Smooth muscle cell (in vitro differentiated cells): Measurements from ENCODE around the gene ISG20L2. TPM values are rescaled to one million over a fixed set of nuclear protein-coding genes. Genes with fewer than 3 reads are reported as not detected.

Source experiments
- DNase-seq: peaks from one replicate; lab custom pipeline; 2025; ENCODE audit not compliant: unreplicated experiment; lab: John Stamatoyannopoulos, UW
- H2AFZ ChIP-seq: fragments of 200-600 bp; sonication (generic); 2 replicates; pipeline ENCODE4 v1.6.0; 2016; ENCODE audit warnings: antibody characterized with exemption, low read depth, mild to moderate bottlenecking
- H3F3A ChIP-seq: fragments of 200-600 bp; sonication (generic); 2 replicates; pipeline ENCODE4 v1.6.0; 2017; ENCODE audit warnings: antibody characterized with exemption, low read depth
- H3K27ac ChIP-seq: fragments of 200-600 bp; sonication (generic); 2 replicates; pipeline ENCODE4 v1.5.1; 2016; ENCODE audit warnings: low read depth, mild to moderate bottlenecking
- H3K27me3 ChIP-seq: fragments of 200-600 bp; sonication (generic); 2 replicates; pipeline ENCODE4 v1.6.1; 2016; ENCODE audit warnings: low read depth, mild to moderate bottlenecking
- H3K36me3 ChIP-seq: fragments of 200-600 bp; sonication (generic); 2 replicates; pipeline ENCODE4 v1.5.1; 2016; ENCODE audit warnings: low read depth
- H3K4me1 ChIP-seq: fragments of 200-600 bp; sonication (generic); 2 replicates; pipeline ENCODE4 v1.5.1; 2016; ENCODE audit warnings: low read depth
- H3K4me2 ChIP-seq: fragments of 200-600 bp; sonication (generic); 2 replicates; pipeline ENCODE4 v1.6.0; 2016; ENCODE audit warnings: mild to moderate bottlenecking
- H3K4me3 ChIP-seq: fragments of 200-600 bp; sonication (generic); 2 replicates; pipeline ENCODE4 v1.5.1; 2016; ENCODE audit warnings: mild to moderate bottlenecking
- H3K79me2 ChIP-seq: fragments of 200-600 bp; sonication (generic); 2 replicates; pipeline ENCODE4 v1.6.0; 2016; ENCODE audit warnings: low read depth, mild to moderate bottlenecking
- H3K9ac ChIP-seq: fragments of 200-600 bp; sonication (generic); 2 replicates; pipeline ENCODE4 v1.6.0; 2016; ENCODE audit warnings: low read depth
- H3K9me3 ChIP-seq: fragments of 200-600 bp; sonication (generic); replicated peaks from 2 replicates; pipeline ENCODE4 v1.5.1; 2016; ENCODE audit warnings: low read depth
- H4K20me1 ChIP-seq: fragments of 200-600 bp; sonication (generic); 2 replicates; pipeline ENCODE4 v1.6.0; 2016; ENCODE audit warnings: low read depth
- WGBS: methylation state at CpG from one replicate; pipeline ENCODE4 v1.1.7; 2016; ENCODE audit warnings: low lambda C conversion rate; 5-methylcytosine and 5-hydroxymethylcytosine counted together
- polyA plus RNA-seq: library from polyadenylated mRNA; unstranded; fragments of >200 nt; fragmentation: Nextera tagmentation; extraction: Ambion mirVana; gene quantifications from 2 replicates; pipeline ENCODE4 v1.2.1, GENCODE V29; 2016
- total RNA-seq: library from RNA; depleted of rRNA; stranded (reverse); fragments of >200 nt; gene quantifications from 2 replicates; pipeline ENCODE4 v1.2.3, GENCODE V29; 2014
- TF ChIP-seq, protein P1 (sequence below): fragments of 200-600 bp; sonication (generic); IDR thresholded peaks from 2 replicates; pipeline ENCODE4 v1.5.1; 2017; ENCODE audit warnings: borderline replicate concordance, mild to moderate bottlenecking, antibody characterized with exemption; ENCODE audit not compliant: insufficient read depth, poor library complexity, severe bottlenecking

ISG20L2 gene
- total and polyA plus RNA-seq, 2 experiments from 2014 or later, result 13.8 to 17.4 TPM

DNA sequence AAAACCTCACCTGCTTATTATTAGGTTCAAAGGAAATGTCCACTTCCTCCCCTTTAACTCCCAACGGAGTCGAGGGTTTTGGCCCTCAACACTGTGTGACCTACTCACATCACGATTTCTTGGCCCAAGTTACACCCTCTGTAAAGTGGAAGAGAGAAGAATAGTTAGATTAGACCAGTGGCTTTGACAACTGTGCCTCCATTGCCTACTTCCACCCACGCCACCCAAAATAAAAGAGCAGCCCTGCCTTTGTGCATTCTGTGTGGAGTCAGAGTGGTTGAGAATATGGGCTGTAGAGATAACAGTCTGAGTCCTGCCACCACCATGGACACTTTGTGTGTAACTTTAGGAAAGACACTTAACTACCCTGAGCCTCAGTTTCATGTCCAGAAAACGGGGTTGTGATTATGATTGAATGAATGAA lies 27.0 kb upstream of the ISG20L2 start:
- H3K36me3 ChIP-seq, result no peaks in the 10 kb centered on the region
- no peaks in the 10 kb centered on the region for H3K27me3 ChIP-seq
- no peak overlapping the region for H3K4me3 ChIP-seq
- no peak overlapping the region for H2AFZ ChIP-seq
- no peak overlapping the region for H3K27ac ChIP-seq
- no peak for DNase-seq
- peaks cover 8% of the 10 kb centered on the region for H3K4me1 ChIP-seq
- no peaks in the 10 kb centered on the region for H3K9me3 ChIP-seq
- no peak overlapping the region for H3K4me2 ChIP-seq
- TF ChIP-seq, protein P1, sequence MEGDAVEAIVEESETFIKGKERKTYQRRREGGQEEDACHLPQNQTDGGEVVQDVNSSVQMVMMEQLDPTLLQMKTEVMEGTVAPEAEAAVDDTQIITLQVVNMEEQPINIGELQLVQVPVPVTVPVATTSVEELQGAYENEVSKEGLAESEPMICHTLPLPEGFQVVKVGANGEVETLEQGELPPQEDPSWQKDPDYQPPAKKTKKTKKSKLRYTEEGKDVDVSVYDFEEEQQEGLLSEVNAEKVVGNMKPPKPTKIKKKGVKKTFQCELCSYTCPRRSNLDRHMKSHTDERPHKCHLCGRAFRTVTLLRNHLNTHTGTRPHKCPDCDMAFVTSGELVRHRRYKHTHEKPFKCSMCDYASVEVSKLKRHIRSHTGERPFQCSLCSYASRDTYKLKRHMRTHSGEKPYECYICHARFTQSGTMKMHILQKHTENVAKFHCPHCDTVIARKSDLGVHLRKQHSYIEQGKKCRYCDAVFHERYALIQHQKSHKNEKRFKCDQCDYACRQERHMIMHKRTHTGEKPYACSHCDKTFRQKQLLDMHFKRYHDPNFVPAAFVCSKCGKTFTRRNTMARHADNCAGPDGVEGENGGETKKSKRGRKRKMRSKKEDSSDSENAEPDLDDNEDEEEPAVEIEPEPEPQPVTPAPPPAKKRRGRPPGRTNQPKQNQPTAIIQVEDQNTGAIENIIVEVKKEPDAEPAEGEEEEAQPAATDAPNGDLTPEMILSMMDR, result no peak
- H3F3A ChIP-seq, result no peaks in the 10 kb centered on the region
- peaks cover 14% of the 10 kb centered on the region for H3K79me2 ChIP-seq
- no peaks in the 10 kb centered on the region for H4K20me1 ChIP-seq
- H3K9ac ChIP-seq, result no peak overlapping the region
- WGBS, result 95% methylated on average over 5 of the region's 5 CpGs

- H3F3A ChIP-seq, result peaks cover under 1% of the 10 kb centered on the region
- no peak overlapping the region for H3K4me3 ChIP-seq
- H3K79me2 ChIP-seq, result peaks cover 27% of the 10 kb centered on the region
- no peaks in the 10 kb centered on the region for H3K36me3 ChIP-seq
- no peak for DNase-seq
- no peaks in the 10 kb centered on the region for H4K20me1 ChIP-seq
- no peak overlapping the region for H3K4me2 ChIP-seq
- H2AFZ ChIP-seq, result no peak overlapping the region
- no peaks in the 10 kb centered on the region for H3K27me3 ChIP-seq
- TF ChIP-seq, protein P1, result no peak
- no peak overlapping the region for H3K27ac ChIP-seq
- H3K9me3 ChIP-seq, result no peaks in the 10 kb centered on the region
- 92% methylated on average over 8 of the region's 8 CpGs for WGBS
- peaks cover 21% of the 10 kb centered on the region for H3K4me1 ChIP-seq
- no peak overlapping the region for H3K9ac ChIP-seq
Observed at GRCh38 chr1:156754219-156754618, 25.7 kb upstream of the ISG20L2 start.

DNA sequence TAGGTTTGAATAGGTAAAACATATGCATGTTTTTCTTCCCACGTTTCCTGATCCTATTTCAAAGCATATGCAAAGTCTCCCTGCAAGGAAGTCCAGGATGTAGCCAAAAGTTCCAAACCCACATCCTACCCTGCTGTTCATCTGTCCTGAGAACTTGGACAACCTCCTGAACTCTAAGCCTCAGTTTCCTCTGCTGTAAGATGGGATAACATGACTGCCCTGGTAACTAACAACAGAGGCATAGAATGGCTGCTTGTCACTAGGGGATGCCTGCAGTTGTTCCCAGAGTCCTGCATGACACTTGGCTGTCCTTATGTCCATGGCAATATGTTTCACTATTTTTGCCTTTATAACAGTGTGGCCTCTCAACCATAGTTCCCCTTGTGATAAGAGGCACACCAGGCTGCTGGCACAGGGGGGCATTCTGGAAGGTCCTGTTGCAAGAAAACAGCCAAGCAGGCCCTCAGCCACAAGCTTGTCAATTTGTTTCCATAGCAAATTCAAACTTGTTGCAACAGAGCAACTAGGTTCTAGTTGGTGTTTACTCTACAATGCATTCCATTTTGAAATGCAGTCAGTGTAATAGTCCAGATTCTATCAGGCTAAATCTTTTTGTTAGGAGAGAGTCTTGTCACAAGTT lies 24.4 kb upstream of the ISG20L2 start:
- Histone ChIP-seq H3K27me3 (no peaks in the 10 kb centered on the region), H3K4me1 (peaks cover 33% of the 10 kb centered on the region), H3K36me3 (no peaks in the 10 kb centered on the region), H4K20me1 (no peaks in the 10 kb centered on the region), H2AFZ (no peak overlapping the region), H3K79me2 (peaks cover 39% of the 10 kb centered on the region), H3K9me3 (no peaks in the 10 kb centered on the region), H3K9ac (peak overlapping the region; percentile 81), H3K4me2 (peak overlapping the region; percentile 97), H3K4me3 (peak overlapping the region; percentile 75), H3K27ac (peak overlapping the region; percentile 69), H3F3A (peaks cover 6% of the 10 kb centered on the region)
- TF ChIP-seq, protein P1, result no peak
- 70% methylated on average over 1 of the region's 1 CpG for WGBS
- DNase-seq, result no peak

DNA sequence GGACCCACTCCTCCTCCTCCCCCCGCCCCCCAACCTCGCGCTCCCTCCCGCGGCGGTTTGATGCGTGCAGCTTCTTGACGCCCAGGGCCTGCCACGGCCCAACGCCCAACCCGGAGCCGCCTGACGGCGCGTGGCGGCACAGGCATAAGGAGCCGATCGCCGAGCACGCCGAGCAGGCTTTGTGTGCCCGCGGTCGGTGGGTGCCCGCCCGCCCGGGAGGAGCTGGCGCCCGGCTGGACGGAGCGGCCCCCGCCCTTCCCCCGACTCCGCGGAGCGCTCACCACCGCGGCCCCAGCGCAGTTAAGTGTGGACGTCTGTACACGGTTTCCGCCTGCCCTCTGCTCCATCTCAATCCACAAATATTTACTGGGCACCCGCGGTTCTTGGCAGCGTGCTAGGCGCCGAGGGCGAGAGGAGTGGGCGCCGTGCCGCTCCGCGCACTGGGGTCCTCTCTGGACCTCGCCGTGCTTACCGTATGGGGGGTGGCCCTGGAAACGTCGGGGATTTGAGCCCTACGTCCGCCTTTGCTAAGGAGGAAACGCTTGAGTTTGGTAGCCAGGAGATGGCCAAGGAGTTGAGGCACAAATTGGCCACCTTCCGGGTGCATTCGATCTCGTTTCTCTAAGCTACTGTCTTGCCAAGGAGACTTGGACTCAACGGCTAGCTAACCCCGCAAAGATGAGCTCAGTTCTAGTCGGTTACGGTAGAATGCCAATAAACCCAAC lies 23.4 kb upstream of the ISG20L2 start:
- WGBS, result 1% methylated on average over 30 of the region's 68 CpGs
- peak; percentile 88 for DNase-seq
- Histone ChIP-seq H2AFZ (peak overlapping the region; percentile 80), H3K4me1 (peaks cover 41% of the 10 kb centered on the region), H3K79me2 (peaks cover 47% of the 10 kb centered on the region), H3K9me3 (no peaks in the 10 kb centered on the region), H3K27ac (peak overlapping the region; percentile 69), H4K20me1 (no peaks in the 10 kb centered on the region), H3K27me3 (no peaks in the 10 kb centered on the region), H3F3A (peaks cover 6% of the 10 kb centered on the region), H3K9ac (peak overlapping the region; percentile 81), H3K36me3 (no peaks in the 10 kb centered on the region), H3K4me2 (peak overlapping the region; percentile 97), H3K4me3 (peak overlapping the region; percentile 75)
- TF ChIP-seq, protein P1, result no peak
